PFSK-1 (cell line): Measurements from ENCODE around the gene VAV2.

Experiments used
- POLR2AphosphoS5 ChIP-seq: IDR thresholded peaks from 2 replicates; pipeline ENCODE4 v1.6.1; 2012; ENCODE audit warnings: low read depth, mild to moderate bottlenecking, control low read depth, low read length, moderate library complexity
- SIN3A ChIP-seq: IDR thresholded peaks from 2 replicates; pipeline ENCODE4 v1.6.1; 2012; ENCODE audit warnings: mild to moderate bottlenecking, low read length, moderate library complexity, borderline replicate concordance; ENCODE audit not compliant: insufficient read depth
- TF ChIP-seq, protein P1 (sequence below), 2 experiments: IDR thresholded peaks; 2 replicates each; pipeline versions ENCODE4 v1.6.1 to v1.8.0; 2011 to 2012; ENCODE audit warnings: low read depth in 2 of 2, low read length in 2 of 2, control low read depth in 1 of 2, inconsistent platforms in 1 of 2, mild to moderate bottlenecking in 1 of 2, moderate library complexity in 1 of 2; ENCODE audit not compliant: insufficient read depth in 1 of 2

DNA sequence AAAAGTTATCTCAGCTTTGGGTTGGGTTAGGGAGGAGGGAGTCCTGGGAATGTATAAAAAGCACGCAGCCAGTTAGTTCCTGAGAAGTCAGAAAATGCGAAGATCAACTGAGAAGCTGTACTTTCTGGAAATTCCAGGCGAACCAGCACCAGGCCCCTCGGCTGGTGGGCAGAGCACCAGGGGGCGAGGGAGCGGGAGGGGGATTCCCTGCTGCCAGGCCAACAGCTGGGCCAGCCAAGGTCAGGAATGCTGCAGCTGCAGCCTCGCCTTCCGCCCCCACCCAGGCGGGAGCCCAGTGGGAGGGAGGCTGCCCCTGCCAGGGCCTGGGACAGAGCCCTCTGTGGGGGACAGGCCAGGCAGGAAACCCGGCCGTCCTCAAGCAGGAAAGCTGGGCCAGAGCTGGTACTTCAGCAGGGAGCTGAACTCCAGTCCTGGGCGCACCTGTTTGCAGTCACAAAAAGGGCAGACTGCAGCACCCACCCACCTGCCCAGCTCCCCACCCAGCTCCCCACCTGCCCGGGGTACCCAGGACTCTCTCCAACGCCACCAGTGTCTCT is 35.5 kb downstream of the VAV2 start:
- TF ChIP-seq SIN3A (no peak), POLR2AphosphoS5 (no peak)
- TF ChIP-seq, protein P1, sequence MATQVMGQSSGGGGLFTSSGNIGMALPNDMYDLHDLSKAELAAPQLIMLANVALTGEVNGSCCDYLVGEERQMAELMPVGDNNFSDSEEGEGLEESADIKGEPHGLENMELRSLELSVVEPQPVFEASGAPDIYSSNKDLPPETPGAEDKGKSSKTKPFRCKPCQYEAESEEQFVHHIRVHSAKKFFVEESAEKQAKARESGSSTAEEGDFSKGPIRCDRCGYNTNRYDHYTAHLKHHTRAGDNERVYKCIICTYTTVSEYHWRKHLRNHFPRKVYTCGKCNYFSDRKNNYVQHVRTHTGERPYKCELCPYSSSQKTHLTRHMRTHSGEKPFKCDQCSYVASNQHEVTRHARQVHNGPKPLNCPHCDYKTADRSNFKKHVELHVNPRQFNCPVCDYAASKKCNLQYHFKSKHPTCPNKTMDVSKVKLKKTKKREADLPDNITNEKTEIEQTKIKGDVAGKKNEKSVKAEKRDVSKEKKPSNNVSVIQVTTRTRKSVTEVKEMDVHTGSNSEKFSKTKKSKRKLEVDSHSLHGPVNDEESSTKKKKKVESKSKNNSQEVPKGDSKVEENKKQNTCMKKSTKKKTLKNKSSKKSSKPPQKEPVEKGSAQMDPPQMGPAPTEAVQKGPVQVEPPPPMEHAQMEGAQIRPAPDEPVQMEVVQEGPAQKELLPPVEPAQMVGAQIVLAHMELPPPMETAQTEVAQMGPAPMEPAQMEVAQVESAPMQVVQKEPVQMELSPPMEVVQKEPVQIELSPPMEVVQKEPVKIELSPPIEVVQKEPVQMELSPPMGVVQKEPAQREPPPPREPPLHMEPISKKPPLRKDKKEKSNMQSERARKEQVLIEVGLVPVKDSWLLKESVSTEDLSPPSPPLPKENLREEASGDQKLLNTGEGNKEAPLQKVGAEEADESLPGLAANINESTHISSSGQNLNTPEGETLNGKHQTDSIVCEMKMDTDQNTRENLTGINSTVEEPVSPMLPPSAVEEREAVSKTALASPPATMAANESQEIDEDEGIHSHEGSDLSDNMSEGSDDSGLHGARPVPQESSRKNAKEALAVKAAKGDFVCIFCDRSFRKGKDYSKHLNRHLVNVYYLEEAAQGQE (IDR thresholded peaks at IDR 0.05; ENCODE audit: insufficient read depth in 1 of 2, low read depth in 2 of 2, low read length in 2 of 2), result no peak
